ENCODE results near the gene SLBP.

The SLBP gene

GRCh38 chr4:1726146-1726934 is 14.2 kb upstream of the SLBP start:
- DNase-seq, result peak; percentile 91

GRCh38 chr4:1725521-1725920 is 13.4 kb upstream of the SLBP start:
- DNase-seq, result no peak

GRCh38 chr4:1723131-1723801 is 11.1 kb upstream of the SLBP start:
- peak; percentile 60 for DNase-seq

DNA sequence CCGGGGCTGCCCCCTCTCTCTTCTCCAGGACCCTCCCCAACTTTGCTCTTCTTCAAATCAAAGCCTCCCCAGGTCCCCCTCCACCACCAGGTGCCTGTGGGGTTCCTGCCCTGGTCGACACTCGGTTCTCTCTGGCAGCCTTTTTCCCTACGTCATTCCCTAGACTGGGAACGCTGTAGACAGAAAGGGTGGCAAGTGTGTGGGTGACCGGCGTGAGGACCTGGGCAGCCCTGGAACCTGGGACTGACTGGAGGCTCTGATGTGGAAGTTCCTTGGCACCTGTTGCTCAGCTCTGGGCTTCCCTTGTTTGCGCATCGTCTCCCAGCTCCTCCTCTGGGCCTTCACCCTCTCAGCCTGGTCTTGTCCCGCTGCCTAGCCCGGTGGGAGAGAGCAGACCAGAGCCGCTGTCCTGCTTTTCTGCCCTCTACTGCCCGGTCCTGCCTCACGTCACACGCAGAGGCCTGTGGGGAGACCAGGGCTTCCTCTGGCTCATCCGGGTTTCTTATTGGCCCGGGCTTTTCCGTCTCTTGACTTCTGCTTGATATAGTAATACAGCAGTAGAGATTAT is 10.5 kb upstream of the SLBP start:
- no peak for DNase-seq

DNA sequence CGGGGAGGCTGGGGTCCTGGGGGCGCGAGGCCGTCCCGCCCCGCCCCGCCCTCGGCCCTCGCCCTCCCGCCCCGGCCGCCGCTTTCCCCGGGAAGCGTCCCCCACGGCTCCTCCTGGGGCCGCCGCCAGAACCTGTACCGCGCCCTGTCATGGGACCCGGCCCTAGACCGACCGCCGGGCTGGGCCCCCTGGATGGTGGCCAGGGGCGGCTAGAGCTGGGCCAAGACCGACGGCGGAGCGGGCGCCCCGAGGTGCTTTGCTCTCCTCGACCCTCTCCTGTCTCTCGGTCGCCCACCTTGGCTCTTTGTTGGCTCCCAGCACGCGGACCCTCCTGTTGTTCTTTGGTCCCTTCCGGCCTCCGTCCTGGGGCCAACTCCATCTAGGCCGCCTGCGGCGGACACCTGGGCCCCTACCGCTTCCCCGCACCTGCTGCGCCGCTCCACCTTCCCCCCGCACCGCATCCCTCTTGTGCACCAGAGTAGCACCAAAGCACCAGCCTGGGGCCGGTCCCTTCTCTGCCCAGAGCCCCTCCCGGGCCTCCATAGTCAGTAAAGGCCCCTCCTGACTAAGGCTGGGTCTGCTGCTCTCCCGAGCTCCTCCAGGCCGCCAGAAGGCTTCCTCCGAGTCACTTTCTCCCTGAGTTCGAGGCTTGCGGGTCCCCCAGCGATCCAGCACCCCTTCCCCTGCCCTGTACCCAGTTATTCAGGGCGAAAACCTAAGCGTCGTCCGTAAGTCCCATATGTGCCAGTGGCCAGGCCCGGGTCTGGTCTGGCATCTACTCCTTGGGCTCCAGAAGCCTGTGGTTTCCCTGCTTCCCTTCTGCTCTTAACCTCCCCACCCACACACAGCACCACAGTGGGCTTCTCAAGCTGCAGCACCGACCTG is 9.8 kb upstream of the SLBP start:
- no peak for DNase-seq

DNA sequence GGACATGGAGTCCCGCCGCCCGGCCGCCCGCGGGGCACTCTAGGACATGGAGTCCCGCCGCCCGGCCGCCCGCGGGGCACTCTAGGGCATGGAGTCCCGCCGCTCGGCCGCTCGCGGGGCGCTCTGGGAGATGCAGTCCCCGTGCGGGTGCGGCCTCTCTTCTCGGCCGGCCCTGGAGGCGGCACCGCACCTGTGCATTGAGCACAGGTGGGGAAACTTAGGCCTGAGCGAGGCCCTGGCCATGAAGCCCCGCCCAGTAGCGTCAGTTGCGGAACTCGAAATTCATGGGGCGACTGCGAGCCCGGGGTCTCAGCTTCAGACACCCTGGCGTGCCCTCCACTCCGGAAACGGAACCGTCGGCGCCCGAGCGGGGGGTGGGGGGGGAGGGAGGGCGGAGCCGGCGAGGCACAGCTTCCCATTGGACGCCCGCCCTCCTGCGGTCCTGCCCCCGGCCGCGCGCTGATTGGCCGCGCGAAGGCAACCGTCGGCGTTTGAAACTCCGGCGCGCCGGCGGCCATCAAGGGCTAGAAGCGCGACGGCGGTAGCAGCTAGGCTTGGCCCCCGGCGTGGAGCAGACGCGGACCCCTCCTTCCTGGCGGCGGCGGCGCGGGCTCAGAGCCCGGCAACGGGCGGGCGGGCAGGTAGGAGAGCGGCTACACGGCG is 9.0 kb upstream of the SLBP start, which contains the start of the genes TACC3 and TMEM129:
Gene TACC3 (plus strand): TSS at position 519 of the 663 bp plus-strand sequence. CDS start 1,901 bp downstream, outside the sequence.
Gene TMEM129 (minus strand): TSS at position 321 of the 663 bp plus-strand sequence. CDS start 486 bp downstream, outside the sequence.
- peak; percentile 88 for DNase-seq

- DNase-seq, result peak; percentile 67
These were observed 8.3 kb upstream of the SLBP start for GRCh38 chr4:1720163-1720983.

DNA sequence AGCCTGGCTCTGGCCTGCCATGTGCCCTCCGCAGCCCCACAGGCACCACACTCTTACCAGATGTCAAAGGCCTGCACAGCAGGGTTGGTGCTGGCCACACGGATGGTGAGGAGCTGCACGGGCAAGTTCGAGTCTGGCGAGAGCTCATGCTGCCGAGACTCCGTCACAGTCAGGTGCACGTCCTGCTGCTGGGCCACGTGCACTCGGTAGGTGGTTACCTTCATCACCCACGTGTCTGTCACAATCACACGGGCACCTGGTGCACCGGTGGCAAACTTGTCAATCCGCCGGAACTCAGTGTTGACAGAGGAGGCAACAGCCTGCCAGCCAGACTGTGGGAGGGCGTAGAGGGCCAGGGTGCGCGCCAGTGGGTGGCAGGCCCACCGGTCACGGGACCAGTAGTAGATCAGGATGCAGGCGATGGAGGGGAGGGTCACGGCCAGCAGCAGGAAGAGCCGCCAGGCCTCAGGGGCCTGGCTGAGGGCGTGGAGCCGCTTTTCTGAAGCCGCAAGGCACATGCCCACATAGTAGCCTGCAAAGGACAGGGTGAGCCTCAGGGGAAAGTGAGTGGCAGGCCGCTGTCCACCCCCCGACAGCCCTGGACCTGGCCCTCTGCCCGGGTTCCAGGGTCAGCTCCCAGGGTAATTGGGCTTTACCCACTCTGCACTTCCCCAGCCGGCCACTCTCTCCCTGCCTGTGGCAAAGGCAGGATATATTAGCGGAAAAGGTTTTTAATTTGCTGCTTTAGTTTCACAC is 6.2 kb upstream of the SLBP start:
- no peak for DNase-seq

DNA sequence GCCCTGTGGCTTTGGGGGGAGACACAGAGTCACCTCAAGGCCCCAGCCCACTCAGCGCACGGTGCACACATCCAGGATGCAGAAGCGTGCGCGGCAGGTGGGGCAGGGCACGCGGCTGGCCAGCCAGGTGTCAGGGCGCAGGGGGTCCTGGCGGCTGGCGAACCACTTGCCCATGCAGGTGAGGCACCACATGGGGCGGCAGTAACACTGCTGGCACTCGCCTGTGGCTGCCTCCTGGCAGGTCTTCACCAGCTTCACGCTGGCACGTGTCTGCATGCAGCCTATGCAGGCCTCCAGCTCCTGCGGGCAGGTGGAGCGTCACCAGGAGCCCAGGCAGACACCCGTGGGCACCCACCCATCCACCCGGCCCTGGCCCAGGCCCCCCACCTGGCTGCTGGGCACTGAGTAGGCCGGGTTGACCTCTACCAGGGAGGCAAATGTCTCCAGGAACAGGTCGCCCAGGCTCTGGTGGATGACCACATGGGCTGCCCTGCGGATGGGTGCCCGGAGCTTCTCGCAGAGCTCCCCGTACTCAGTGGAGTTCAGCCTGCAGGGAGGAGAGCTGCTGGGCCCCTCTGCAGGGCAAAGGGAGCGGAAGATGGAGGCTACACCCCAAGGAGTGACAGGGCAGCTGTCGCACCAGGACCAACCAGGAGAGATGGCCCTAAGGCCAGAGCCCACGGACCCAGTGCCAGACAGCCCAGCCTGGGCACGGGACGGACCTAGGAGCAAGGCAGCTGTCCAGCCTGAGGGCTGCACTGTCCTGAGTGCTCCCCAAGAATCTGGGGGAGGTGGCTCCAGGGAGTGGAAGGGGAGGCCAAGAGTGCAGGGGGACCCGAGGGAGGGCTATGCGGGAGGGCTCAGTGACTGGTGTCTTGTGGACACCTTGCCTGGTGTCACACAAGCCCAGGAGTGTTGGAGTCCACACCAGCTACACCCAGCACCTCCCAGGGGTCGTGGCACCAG is 5.3 kb upstream of the SLBP start:
- no peak for DNase-seq

DNA sequence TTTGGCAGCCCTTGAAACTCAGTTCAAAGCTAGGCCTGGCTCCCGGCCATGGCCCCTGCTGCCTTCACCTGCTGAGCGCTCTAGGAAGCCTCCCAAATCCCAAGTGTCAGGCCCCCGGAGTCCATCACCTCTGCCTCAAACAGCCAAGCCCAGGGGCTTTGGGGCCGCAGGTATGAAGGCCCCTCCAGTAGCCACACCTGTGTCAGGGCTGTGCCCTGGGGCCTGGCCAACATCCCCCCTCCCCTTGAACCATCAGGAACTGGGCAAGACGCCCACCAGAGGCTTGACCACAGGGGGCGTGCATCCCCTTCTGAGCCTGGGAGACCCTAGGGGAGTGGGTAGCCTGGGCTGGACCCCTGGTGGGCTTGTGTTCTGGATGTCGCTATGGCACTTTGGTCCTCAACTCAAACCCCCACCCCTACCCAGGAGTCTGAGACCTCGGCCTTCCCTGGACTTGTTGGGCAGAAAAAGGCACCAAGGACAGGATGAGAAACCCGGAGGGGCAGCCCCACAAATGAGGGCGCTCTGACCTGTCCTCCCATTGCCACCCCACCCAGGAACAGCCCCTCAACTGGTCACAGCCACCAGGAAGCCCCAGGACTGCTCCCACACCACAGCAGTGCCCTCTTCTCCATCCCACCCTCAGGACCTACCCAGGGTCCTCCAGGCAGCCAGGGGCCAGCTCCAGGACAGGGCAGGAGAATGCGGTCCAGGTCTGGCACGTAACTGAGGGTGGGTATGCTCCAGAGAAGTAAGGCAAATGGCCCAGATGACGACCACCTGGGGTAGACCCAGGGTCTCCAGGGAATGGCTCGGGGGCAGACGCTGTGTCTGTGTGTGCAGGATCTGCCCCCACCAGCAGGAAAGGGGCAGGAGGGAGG is 4.2 kb upstream of the SLBP start:
- DNase-seq, result no peak

- DNase-seq, result no peak
These were observed 3.1 kb upstream of the SLBP start for GRCh38 chr4:1715002-1715758.

- DNase-seq, result no peak
These were observed 2.3 kb upstream of the SLBP start for GRCh38 chr4:1714303-1715001.

DNA sequence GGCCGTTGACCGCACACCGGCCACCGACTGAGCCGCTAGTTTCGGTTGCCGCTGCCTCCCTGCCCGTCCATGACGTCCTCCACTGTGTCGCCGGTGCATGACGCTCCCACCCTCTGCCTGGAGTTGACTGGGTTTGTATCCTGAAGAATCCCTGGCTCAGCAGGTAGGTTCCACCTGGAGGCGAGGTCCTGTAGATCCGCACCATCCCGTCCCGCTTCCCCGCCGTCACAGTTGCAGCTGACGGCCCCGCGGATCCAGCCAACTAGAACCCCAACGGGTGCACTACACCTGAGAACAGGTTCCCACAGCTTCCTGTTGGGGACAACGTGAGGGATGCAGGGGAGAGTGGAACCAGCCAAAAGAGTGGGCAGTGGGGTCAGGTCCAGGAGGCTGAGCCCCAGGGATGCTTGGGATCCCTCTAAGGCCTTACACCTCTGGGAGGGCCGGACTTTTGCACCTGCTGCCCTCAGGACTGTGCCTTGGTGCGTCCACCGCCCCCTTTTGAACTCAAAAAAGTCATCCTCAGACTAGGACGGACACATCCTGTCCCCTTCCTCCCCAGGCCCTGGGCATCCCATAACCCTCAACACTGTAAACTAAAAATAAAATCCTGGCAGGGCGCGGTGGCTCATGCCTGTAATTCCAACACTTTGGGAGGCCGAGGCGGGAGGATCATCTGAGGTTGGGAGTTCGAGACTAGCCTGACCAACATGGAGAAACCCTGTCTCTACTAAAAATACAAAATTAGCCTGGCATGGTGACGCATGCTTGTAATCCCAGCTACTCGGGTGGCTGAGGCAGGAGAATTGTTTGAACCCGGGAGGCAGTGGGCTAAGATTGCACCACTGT is 1.1 kb upstream of the SLBP start:
- DNase-seq, result no peak

DNA sequence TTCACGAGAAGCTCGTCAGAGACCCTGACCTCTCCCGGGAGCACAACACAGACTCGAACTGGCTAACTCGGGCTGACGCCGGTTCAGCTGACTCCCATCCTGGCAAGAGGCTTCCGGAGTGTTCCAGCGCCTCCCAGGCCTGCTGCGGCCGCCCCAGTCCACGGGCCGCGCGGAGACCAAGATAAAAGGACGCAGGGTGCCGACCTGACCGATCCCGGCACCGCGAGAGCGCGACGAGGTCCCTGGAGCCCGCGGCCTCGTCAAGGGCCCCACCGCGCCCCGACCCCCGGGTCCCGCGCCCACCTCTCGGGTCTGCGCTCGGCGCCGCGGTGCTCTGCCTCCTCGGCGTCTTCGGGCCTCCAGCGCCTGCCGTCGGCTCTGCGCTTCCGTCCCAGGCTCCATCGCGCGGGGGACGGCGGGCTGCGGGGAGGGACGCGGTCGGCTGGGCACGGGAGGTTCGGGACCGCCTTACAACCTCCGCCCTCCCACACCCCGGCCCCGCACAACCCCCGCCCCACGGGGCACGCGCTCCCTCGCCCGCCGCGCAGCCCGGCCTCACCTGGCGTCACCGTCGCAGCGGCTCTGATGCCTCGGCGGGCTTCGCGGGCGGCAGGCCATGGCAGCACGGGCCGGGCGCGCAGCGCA is 426 bp downstream of the SLBP start:
- DNase-seq, result peak; percentile 53

DNA sequence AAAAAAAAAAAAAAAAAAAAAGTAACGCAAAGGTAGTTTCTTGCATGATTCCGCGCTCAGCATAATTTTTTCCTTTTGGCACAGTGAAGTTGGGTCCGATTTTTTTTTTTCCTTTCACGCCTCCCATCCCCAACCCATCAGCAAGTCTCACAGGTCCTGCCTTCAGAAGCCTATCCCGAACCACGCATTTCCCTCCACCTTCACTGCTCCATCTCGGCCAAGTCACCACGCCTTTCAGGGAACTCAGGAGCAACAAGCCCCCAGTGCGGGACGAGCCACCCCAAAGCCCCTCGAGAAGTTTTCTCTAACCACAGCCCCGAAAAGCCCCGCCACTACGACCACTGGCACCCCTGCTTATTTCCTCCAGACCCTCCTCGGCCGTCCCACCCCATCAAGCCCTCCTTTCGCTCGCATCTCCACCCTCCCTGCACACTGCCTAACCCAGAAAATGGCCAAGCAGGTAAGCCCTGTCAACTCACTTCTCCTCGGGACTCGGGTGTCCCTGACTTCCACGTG is 1.0 kb downstream of the SLBP start:
- no peak for DNase-seq
